ENCODE measurements around the gene CCDC3. TPM values are rescaled to one million over a fixed set of nuclear protein-coding genes. Genes with fewer than 3 reads are reported as not detected.

The CCDC3 gene
- total RNA-seq, 1 donor from 2014 or later, result 5.3 TPM

- no peak for ATAC-seq
- DNase-seq (ENCODE audit: low spot score), result no peak
Observed at GRCh38 chr10:12846718-12847117, 154.8 kb downstream of the CCDC3 start.

Other genes with a start within 250 kb of the CCDC3 start
- 34.8 TPM for gene OPTN, start 98.5 kb upstream of the CCDC3 start, total RNA-seq
- 0.33 TPM for gene MCM10, start 159.8 kb upstream of the CCDC3 start, total RNA-seq
- not detected for gene UCMA, start 232.7 kb upstream of the CCDC3 start, total RNA-seq

Measured in left lobe of liver (tissue), 2 donors.